Transverse colon (tissue), 4 donors: ENCODE measurements around the gene KCNIP3. TPM values are rescaled to one million over a fixed set of nuclear protein-coding genes. Genes with fewer than 3 reads are reported as not detected.

Experiments used
- DNase-seq: peaks from one replicate; pipeline ENCODE4 v3.0.0-alpha.2; 2019
- H3K27ac ChIP-seq, 4 donors: fragments of 200-600 bp; sonication (generic); 2 replicates each; pipeline ENCODE4 v1.5.1; 2016 to 2018; ENCODE audit warnings: inconsistent platforms in 4 of 4
- H3K27me3 ChIP-seq: fragments of 200-600 bp; sonication (generic); 2 replicates; pipeline ENCODE4 v1.5.1; 2017; ENCODE audit warnings: inconsistent platforms
- H3K36me3 ChIP-seq, 4 donors: fragments of 200-600 bp; sonication (generic); 2 replicates each; pipeline ENCODE4 v1.5.1; 2017 to 2019; ENCODE audit warnings: inconsistent platforms in 4 of 4
- H3K4me1 ChIP-seq, 4 donors: fragments of 200-600 bp; sonication (generic); 2 replicates each; pipeline ENCODE4 v1.5.1; 2017 to 2020; ENCODE audit warnings: inconsistent platforms in 4 of 4
- H3K4me3 ChIP-seq, 4 donors: fragments of 200-600 bp; sonication (generic); 1 replicate in 1 of 4; 2 replicates in 3 of 4; pipeline versions ENCODE4 v1.5.1 to v1.6.1; 2017 to 2019; ENCODE audit warnings: inconsistent platforms in 4 of 4
- H3K9me3 ChIP-seq, 2 donors: fragments of 200-600 bp; sonication (generic); 2 replicates each; pipeline ENCODE4 v1.5.1; 2017 to 2019; ENCODE audit warnings: inconsistent platforms in 2 of 2
- CTCF ChIP-seq, 5 experiments: fragments of 200-600 bp in 3 of 5; fragments of 450-650 bp in 2 of 5; sonication (generic) in 3 of 5; IDR thresholded peaks; 1 replicate in 2 of 5; 2 replicates in 3 of 5; pipeline ENCODE4 v1.5.1; 2016 to 2017; ENCODE audit warnings: antibody characterized with exemption in 5 of 5, inconsistent platforms in 3 of 5, mild to moderate bottlenecking in 2 of 5, moderate library complexity in 1 of 5
- EP300 ChIP-seq: sonication (generic); formaldehyde crosslinking; IDR thresholded peaks from one replicate; pipeline ENCODE4 v1.6.1; 2017; ENCODE audit warnings: antibody characterized with exemption, low read depth
- POLR2A ChIP-seq: fragments of 450-650 bp; IDR thresholded peaks from one replicate; pipeline ENCODE4 v1.6.1; 2016; ENCODE audit warnings: antibody characterized with exemption, mild to moderate bottlenecking, moderate library complexity
- POLR2AphosphoS5 ChIP-seq, 3 donors: sonication (generic); formaldehyde crosslinking; IDR thresholded peaks; one replicate each; pipeline ENCODE4 v1.6.1; 2016; ENCODE audit warnings: antibody characterized with exemption in 3 of 3
- WGBS, 2 donors: methylation state at CpG; one replicate each; pipeline ENCODE4 v1.1.5; 2018; ENCODE audit warnings: low coverage in 1 of 2; 5-methylcytosine and 5-hydroxymethylcytosine counted together
- in situ Hi-C, 4 donors: fragments of 200-750 bp; cut with MboI; loops; one replicate each; pipeline versions ENCODE4 v1.15.0 to v1.15.1; 2017; ENCODE audit warnings: low sequenced_read_pairs in 3 of 4, low pct_ligation_motif_present in 1 of 4, low pct_unique_long_range_greater_than_20kb in 1 of 4
- intact Hi-C: fragments of 100-400 bp; cut with DNase I; formaldehyde crosslinking; loops from one replicate; pipeline ENCODE4 v1.15.1; 2023; ENCODE audit warnings: low total_unique reads
- total RNA-seq, 4 donors: library from RNA; depleted of rRNA; stranded (reverse); fragments of >200 nt; gene quantifications; one replicate each; pipeline ENCODE4 v1.1.0, GENCODE V29; 2016

KCNIP3 gene
- total RNA-seq, 4 donors from 2014 or later, result 1.8 to 4.0 (median 2.2) TPM

GRCh38 chr2:95305380-95306061, 8.4 kb downstream of the KCNIP3 start:
- TF ChIP-seq POLR2A (no peak), CTCF (IDR thresholded peaks at IDR 0.05) (no peak)
- in situ Hi-C loops, result no loop called here
- H3K36me3 ChIP-seq, result no peaks in the 10 kb centered on the region
- WGBS, 2 donors, result 48% methylated on average over 10 to 15 of the region's 15 CpGs
- H3K27me3 ChIP-seq, result no peaks in the 10 kb centered on the region
- H3K4me1 ChIP-seq, result peaks cover 0 to 11% (median 7%) of the 10 kb centered on the region in 4 donors
- intact Hi-C loops, result no loop called here
- peak; percentile 36 for DNase-seq
- no peak overlapping the region for H3K4me3 ChIP-seq
- no peaks in the 10 kb centered on the region for H3K9me3 ChIP-seq
- H3K27ac ChIP-seq, result peak overlapping the region in 2 of 4 donors; percentile 5 to 49

- Histone ChIP-seq H3K4me1 (peaks cover 0 to 11% (median 7%) of the 10 kb centered on the region in 4 donors), H3K27ac (no peak overlapping the region), H3K36me3 (no peaks in the 10 kb centered on the region), H3K9me3 (no peaks in the 10 kb centered on the region), H3K4me3 (no peak overlapping the region), H3K27me3 (no peaks in the 10 kb centered on the region)
- no peak for TF ChIP-seq POLR2A
- no peak for TF ChIP-seq CTCF (IDR thresholded peaks at IDR 0.05)
- no peak for TF ChIP-seq EP300
- TF ChIP-seq POLR2AphosphoS5 (IDR thresholded peaks at IDR 0.05), result no peak
- no peak for DNase-seq
- in situ Hi-C loops (no loop called here), intact Hi-C loops (no loop called here)
- WGBS, 2 donors, result 73 to 79% methylated on average over 5 to 10 of the region's 10 CpGs
Measured at GRCh38 chr2:95306336-95306895, 9.3 kb downstream of the KCNIP3 start.

- Histone ChIP-seq H3K36me3 (no peaks in the 10 kb centered on the region), H3K27ac (no peak overlapping the region), H3K27me3 (no peaks in the 10 kb centered on the region), H3K9me3 (no peaks in the 10 kb centered on the region), H3K4me1 (peaks cover 0 to 11% (median 7%) of the 10 kb centered on the region in 4 donors), H3K4me3 (no peak overlapping the region)
- intact Hi-C loops, result no loop called here
- in situ Hi-C loops, result no loop called here
- no peak for DNase-seq
- TF ChIP-seq EP300 (no peak), CTCF (IDR thresholded peaks at IDR 0.05) (no peak), POLR2AphosphoS5 (IDR thresholded peaks at IDR 0.05) (no peak), POLR2A (no peak)
- 79% methylated on average over 5 of the region's 5 CpGs; no CpG with 5 or more reads in 1 of the 2 donors for WGBS, 2 donors
Measured at GRCh38 chr2:95307036-95307435, 9.9 kb downstream of the KCNIP3 start.

- Histone ChIP-seq H3K27me3 (no peaks in the 10 kb centered on the region), H3K36me3 (no peaks in the 10 kb centered on the region), H3K4me1 (peaks cover 0 to 11% (median 7%) of the 10 kb centered on the region in 4 donors), H3K4me3 (no peak overlapping the region), H3K27ac (no peak overlapping the region), H3K9me3 (no peaks in the 10 kb centered on the region)
- TF ChIP-seq CTCF (IDR thresholded peaks at IDR 0.05) (no peak), POLR2A (no peak), POLR2AphosphoS5 (IDR thresholded peaks at IDR 0.05) (no peak), EP300 (no peak)
- WGBS, 2 donors, result 77 to 83% methylated on average over 3 to 8 of the region's 8 CpGs
- no peak for DNase-seq
- intact Hi-C loops (no loop called here), in situ Hi-C loops (no loop called here)
Measured at GRCh38 chr2:95307878-95308277, 10.7 kb downstream of the KCNIP3 start.
